ENCODE data around the gene DUSP9. TPM values are rescaled to one million over a fixed set of nuclear protein-coding genes. Genes with fewer than 3 reads are reported as not detected.

DUSP9 gene
- total RNA-seq, 1 donor from 2014 or later, result 0.76 TPM

- DNase-seq (ENCODE audit: extremely low read depth, low read depth, low spot score), result no peak
These were observed 11.0 kb upstream of the DUSP9 start for GRCh38 chrX:153635788-153636668.

DNA sequence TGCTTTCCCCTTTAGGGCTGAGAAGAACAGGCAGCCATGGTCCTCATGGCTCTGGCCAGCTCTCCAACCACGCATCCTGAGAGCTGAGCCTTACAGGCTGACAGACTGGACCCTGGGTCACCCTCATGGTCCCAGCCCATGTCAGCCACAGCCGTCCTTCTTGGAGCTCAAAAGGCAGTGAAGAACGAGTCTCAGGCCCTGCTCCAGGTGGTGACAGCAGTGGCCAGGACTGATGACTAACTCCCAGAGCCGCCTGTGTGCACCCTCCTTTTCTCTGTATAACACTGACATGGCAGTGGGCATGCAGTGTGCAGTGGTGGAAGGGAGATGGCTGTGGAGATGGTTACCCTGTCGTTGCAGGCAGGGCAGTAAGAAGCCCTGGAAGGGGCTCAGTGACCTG lies 10.3 kb upstream of the DUSP9 start:
- DNase-seq (ENCODE audit: extremely low read depth, low read depth, low spot score), result no peak

DNA sequence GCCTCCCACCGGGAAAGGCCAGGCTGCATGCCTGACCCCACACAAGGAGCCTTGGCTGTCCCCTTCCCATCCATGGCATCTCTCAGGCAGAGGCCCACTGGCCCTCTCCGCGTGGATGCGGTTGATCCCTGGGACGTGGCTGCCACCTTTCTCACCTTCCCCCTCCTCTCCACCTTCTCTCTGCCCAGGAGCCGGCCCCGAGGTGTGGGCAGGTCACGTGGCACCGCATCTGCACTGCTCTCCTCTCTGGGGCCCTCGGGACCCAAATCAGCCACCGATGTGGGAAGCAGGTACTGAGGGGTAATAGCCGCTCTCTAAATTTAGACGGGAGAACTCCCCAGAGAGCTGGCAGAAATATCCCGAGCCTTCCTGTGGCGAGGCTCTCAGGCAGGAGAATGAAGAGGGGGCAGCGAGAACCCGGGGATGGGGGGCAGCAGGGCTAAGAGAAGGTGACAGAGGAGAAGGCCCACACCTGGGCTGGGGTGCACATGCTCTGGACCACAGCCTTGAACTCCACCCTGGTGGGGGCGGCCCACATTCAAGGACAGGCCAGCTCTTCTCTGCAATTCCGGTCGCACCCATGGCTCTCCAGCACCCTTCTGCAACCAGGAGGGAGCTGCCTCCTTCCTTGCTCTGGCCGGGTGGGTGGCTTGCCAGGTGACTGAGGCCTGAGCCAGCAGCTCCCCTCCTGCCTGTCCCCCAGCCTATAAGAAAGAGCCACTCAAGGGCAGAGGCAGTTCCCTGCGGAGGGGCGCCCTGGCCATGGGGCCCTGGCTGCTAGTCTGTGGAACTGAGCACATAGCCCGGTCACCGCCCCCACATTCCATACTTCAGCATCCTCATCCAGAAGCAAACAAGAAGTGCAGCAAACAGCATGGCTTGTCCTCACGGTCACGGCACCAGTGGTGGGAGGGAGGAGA lies 9.6 kb upstream of the DUSP9 start:
- DNase-seq (ENCODE audit: extremely low read depth, low read depth, low spot score), result no peak

DNA sequence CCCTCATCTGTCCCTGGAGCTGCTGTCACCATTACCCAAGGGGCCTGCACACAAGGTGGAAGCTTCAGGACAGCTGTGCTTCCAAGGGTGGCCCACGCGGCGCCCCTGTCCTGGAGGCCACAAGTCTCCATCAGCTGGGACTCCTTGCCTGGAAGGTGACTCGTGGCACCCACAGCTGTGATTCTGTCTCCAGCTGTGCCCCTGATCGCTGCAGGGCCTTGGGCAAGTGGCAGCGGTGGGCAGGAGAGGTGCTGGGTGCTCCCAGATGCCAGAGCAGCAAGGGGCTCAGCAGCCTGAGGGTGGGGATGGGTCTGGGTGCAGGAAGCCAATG lies 9.0 kb upstream of the DUSP9 start:
- DNase-seq (ENCODE audit: extremely low read depth, low read depth, low spot score), result no peak

- no peak for DNase-seq (ENCODE audit: extremely low read depth, low read depth, low spot score)
These were observed 8.4 kb upstream of the DUSP9 start for GRCh38 chrX:153638436-153639176.

DNA sequence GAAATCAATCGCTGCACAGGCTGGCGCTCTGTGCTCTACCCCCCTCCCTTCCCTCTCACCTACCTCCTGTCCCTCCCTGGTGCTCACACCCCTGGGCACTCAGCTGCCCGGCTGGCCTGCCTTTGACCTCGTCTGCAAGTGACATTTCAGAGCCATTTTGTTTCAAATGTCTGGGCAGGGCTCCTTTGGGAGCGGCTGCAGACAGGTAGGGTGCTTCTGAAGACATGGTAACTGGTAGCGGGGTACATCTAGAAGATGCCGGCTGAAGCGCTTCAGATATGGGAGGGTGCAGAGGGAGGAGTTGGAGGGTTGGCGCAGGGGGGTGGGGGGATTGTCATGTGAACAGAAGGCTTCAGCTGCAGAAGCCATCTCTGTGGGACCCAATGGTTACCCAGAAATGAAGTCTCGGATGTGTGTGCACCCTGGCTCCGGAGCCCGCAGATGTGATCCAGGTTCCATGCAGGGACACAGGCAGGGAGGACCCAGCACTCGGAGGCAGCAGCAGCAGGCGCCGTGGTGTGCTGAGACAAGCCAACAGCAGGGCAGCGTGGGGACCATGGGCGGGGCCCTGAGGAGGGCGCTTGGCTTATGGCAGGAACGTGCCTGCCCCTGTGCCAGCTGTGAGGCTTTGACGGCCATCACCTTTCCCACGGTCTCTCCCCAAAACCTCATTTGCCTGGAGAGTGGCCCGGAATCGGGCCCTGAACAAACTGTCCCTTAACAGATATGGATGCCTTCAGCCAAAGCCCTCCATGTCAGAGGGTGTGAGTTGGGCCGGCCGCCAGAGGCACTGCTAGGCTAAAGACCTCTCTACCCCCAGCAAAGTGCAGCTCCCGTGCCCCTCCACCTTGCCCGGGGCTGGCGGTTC lies 7.6 kb upstream of the DUSP9 start:
- no peak for DNase-seq (ENCODE audit: extremely low read depth, low read depth, low spot score)

DNA sequence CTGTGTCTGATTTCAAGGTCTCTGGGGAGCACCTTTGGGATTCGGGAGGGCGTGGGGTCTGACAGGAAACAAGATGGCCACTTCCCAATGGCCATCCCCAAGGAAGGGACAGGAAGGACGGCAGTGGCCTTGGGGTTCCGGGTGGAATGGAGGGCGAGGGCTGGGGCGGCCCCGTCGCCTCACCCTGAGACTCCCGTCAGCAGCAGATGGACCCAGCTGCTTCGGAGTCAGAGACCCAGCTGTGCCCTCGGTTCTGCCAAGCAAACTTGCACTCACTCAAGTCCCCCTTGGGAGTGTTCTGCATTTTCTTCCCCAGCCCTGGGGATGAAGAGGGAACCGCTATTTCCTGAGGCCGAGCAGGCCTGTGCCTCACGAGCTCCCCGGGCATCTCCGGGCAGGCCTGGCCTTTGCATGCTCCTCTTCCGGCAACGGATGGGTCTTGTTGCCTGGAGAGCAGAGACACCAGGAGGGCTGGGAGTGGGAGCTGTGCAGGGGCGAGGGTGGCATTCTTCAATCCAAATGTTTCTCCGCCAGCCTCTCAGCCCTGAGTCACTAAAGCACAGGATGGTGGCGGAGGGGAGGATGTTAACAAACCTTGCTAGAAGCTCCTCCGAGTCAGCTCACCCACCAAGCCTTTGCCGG lies 6.8 kb upstream of the DUSP9 start:
- DNase-seq (ENCODE audit: extremely low read depth, low read depth, low spot score), result no peak

GRCh38 chrX:153640736-153641575 lies 6.0 kb upstream of the DUSP9 start:
- no peak for DNase-seq (ENCODE audit: extremely low read depth, low read depth, low spot score)

- DNase-seq (ENCODE audit: extremely low read depth, low read depth, low spot score), result no peak
These were observed 5.4 kb upstream of the DUSP9 start for GRCh38 chrX:153641627-153642026.

DNA sequence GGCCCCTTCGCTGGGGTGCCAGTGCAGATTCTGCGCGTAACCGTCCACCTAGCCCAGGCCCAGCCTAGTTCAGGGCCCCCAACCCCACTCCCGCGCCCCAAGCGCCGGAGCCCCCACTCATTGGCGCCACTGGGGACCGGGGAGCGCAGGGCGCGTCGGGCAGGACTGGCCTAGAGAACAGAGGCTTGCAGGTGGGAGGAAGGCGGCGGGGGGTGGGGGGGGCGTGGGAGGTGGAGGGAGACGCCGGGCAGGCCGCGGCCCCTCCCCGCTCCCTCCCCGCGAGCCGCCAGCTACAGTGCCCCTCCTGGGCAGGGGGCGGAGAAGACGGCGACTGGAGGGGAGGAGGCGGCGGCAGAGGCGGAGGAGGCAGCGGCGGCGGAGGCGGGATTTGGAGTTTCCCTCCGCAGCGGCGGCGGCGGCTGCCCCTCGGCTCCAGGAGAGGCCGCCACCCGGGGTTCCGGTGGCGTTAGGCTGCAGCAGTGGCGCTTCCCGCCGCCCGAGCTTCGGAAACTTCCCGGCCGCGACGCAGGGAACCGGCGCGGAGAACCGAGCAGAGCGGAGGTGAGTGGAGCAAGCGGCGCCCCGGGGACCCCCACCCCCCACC lies 4.8 kb upstream of the DUSP9 start:
- DNase-seq (ENCODE audit: extremely low read depth, low read depth, low spot score), result no peak

GRCh38 chrX:153642655-153643430 lies 4.2 kb upstream of the DUSP9 start:
- no peak for DNase-seq (ENCODE audit: extremely low read depth, low read depth, low spot score)

GRCh38 chrX:153643431-153644351 lies 3.3 kb upstream of the DUSP9 start:
- DNase-seq (ENCODE audit: extremely low read depth, low read depth, low spot score), result no peak

DNA sequence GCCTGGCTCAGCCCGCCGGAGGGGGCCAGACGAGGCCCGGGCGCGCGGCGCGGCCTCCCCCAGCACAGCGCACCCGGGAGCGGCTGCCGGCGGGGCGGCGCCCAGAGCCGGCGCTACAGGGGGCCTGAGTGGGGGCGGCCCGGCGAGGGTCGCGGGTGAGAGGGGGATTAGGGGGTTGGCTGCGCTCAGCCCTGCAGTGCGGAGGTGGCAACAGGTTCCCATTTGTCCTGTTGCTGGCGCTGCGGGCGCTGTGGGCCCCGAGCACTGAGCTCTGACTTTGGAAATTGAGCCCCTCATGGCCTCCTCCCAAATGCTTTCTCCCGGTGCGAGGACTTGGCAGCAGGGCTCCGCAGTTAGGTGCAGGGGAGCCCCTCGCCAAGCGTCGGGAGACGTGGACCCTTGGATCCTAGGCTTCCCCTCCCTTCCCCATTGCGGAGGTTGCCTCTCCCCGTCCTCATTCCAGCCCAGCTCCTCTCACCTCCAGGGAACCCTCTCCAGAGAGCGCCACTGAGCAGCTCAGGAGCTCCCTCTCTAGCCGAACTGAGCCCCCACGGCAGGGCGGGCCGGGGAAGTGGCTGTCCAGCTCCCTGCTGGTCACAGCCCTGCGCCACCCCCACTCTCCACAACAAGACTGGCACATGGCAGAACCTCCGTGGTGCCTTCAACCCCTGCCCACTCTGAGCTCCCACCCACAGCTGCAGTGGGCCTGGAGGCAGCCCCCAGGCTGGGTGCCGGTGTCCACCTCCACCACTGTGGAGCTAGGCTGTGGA lies 2.5 kb upstream of the DUSP9 start:
- DNase-seq (ENCODE audit: extremely low read depth, low read depth, low spot score), result no peak

GRCh38 chrX:153645151-153645550 lies 1.9 kb upstream of the DUSP9 start:
- no peak for DNase-seq (ENCODE audit: extremely low read depth, low read depth, low spot score)

DNA sequence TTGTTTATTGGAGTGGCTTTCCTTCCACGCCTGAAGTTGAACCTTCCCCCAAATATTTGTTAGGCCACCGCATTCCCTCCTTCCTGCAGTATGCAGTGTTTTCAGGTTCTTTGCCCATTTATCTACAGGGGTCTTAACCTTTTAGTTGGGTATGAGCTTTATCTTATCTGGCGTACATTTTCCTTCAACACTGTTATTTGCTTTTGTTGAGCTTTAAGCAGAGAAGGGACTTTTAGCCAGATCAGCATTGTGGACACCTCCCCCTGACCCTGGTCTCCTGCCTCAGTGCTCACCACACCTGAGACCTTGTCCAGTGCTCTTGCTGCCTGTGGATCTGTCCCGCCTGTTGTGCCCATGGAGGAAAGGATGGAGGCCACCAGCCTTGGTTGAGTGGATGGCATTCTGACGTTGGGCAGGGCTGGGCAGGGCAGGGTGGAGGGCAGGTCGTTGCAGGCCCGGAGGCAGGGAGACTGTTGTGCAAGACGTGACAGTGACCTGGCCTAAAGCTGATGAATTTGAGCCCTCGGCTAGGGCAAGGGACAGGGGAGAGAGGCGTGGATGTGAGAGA lies 998 bp upstream of the DUSP9 start:
- DNase-seq (ENCODE audit: extremely low read depth, low read depth, low spot score), result no peak

Measured in glomerular endothelial cell (primary cell).